T-helper 1 cell (primary cell): ENCODE data around the gene RAI14.
"Not testable (repeated sequence)": the region's sequence is repeated elsewhere in the genome, so short reads cannot be mapped to it uniquely, and the experiment has no call there.

ENCODE experiments used
- DNase-seq, 5 donors: peaks; one replicate each; pipeline ENCODE4 v3.0.0-alpha.2; 2012 to 2020

RAI14 gene

DNA sequence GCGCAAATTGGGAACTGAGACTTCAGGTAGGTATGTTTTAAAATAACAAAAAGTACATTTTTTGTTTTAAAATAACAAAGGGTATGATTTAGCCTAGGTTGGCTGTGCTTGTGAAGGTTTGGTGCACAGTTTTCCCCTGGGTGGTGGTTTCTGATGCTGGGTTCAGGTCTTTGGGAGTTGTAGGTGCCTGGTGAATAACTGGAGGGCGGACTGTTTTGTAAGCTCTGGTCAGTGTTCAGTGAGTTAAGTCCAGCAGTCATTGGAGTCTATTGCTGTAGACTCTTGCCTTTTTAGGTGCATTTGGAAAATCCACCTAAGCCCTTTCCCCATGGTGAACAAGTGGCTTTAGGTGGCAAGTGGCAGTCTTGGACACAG, 43.9 kb downstream of the RAI14 start:
- DNase-seq: no peak

DNA sequence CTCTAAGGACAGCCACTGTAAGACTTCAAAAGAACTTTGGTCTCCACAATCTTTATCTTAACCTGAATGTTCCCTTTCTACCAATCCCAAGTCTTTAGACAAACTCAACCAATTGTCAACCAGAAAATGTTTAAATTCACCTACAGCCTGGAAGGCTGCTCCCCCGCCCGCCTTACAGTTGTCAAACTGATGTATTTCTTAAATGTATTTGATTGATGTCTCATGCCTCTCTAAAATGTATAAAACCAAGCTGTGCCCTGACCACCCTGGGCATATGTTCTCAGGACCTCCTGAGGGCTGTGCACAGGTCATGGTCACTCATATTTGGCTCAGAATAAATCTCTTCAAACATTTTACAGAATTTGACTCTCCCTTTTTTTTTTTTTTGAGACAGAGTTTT, 45.3 kb downstream of the RAI14 start:
- not testable (repeated sequence) for DNase-seq

DNA sequence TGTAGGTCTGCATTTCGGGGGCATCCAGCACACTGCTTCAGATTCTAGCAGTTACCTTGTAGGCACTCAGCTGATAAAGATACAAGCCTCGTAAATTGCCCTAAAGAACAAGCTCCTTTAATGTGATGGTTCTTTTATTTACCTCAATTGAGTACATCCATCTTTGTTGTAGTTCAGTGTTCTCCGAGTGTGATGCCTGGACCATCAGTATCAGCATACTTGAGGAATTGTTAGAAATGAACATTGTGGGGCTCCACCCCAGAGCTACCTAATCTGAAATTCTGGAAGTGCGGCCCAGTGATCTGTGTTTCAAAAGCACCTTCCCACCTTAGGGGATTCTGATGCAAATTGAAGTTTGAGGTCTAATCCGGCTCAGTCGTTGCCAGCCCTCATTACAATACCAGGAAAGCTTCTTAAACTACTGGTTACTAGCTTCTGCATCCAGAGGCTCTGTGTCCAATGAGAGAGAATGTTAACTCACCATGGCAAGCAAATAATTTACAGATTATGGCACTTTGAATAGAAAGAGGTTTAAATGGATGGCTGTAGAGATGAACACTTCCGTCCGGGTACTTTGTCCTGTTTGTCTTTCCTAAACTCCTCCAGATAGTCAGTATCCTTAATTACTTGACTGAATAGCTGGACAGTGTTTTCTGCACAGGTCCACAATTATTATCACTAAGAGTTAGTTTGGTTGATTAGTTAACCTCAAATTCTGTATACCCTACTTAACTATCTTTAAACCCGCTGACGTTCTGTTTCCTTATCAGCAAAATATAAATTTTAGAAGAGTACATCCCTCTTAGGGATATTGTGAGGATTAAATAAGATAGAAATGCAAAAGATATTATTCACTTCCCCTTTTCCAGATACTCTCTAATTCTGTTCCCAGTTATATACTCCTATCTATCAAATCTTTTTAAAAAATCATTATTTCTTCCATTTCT, 47.9 kb downstream of the RAI14 start:
- no peak for DNase-seq

DNA sequence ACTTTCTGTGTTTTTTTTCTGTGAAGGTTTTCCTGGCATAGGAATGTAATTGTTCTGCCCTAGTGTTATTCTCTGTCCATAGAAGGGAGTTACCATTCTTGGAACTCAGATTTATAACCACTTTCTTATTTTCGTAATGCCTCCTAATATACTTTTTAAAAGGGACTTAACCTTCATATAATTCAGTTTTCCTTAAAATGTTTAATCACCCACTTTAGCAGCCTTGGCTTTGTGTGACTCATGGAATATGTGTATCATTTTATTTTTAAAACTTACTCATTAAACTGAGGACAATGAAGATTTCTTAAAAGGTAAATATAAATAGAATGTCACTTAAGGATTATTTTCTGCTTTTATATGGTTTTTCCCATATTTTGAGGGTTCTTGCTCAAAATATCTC, 50.0 kb downstream of the RAI14 start:
- DNase-seq: no peak

DNA sequence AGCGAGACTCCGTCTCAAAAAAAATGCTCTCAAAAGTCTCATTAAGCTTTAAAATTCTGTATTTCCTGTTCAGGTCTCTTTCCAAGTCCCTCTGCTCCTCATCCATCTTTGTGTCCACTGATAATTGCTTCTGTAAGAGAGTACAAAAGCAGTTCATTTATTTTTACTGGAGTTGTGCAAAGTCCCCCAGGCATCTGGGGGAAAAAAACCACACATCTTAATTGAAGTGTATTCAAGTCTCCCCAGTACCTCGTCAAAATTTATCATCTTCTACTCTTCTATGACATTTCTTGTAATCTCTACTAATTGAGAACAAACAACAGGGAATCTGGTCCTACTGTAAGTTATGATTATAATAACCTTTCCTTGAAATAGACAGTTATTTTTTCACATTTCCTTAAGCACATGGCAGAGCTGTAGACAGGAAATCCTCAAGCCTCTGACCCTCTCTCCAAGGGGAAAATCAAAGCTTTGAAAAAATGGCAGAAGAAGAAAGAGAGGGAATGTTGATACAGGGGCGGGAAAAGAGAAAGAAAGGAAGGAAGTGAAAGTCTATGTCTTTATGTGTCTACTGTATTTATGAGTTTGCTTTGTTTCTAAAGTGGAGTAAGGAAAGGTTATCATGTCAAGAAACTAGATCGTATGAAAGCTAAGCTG, 51.5 kb downstream of the RAI14 start:
- no peak for DNase-seq

DNA sequence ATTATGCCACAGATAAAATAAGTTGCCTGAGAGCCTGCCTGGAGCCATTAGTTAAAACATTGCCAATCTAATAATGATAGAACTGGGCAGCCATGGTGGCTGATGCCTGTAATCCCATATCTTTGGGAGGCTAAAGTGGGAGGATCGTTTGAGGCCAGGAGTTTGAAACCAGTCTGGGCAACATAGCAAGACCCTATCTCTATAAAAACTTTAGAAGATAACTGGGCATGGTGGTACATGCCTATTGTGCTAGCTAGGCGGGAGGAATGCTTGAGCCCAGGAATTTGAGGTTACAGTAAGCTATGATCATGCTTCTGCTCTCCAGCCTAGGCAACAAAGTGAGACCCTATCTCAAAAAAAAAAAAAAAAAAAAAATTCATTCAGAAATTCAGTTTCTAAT, 52.6 kb downstream of the RAI14 start:
- DNase-seq: no peak

DNA sequence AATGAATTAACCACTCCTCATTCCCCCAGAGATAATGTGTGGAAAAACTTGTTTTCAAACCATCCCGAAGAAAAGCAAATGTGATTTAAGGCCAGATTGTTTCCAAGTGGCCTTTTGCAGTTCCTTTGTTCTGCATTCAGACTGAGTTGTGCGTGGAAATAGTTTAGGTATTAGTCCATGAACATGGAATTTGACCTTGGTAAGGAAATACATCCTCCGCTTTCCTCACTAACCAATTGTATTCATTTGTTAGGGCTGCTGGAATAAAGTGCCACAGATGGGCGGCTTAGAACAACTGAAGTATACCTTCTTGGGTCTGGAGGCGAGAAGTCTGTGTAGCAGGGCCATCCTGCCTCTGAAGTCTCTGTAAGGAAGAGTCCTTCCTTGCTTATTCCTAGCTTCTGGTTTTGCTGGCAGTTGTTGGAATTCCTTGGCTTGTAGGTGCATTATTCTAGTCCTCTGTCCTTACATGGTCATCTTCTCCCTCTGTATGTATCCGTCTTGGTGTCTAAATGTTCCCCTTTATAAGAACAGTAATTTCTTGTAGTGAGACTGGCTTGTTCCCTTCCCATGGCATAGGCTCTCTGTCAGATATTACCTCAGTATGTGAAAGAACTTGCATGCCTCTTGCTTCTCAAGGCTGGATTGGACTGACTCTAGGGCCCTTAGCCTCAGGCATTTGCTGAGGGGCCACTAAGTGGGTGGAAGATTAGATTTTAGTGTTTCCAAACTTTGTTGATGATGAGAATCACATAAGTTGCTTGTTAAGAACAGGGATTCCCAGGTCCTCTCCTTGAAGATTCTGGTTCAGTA, 53.9 kb downstream of the RAI14 start:
- no peak for DNase-seq

DNA sequence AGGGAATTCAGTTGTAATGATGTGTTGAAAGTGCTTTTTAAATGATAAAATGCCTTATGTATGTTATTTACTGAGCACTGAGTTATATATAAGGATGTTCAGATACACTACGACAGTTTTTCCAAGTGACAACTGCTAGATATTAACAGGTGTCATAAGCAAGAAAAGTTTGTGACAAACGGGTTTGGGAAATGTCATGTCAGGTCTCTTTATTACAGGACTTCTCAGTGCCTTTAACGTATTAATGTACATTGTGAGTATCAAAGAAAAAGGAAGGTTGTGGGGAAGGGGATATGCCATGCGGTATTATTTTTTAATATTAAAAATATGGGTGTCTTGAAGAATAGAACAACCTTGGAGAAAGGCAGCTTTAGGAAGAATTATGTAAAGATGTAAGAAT, 56.4 kb downstream of the RAI14 start:
- no peak for DNase-seq

DNA sequence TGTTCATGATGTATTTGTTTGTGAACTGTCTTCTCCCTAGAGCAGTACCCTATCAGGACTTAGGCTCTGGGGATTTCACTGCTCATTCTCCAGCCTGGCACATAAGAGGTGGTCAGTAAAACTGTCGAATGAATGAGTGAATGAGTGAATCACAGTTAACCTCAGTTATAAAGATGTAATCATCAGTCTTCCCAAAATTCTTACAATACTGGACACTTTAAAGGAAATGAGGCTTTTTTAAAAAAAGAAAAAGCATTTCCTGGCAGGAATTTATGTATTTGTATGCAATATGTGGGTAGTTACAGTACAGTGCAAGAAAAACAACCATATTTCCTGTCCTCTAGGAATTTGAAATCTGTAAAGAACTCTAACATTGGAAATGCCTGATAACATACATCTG, 59.6 kb downstream of the RAI14 start:
- no peak for DNase-seq

DNA sequence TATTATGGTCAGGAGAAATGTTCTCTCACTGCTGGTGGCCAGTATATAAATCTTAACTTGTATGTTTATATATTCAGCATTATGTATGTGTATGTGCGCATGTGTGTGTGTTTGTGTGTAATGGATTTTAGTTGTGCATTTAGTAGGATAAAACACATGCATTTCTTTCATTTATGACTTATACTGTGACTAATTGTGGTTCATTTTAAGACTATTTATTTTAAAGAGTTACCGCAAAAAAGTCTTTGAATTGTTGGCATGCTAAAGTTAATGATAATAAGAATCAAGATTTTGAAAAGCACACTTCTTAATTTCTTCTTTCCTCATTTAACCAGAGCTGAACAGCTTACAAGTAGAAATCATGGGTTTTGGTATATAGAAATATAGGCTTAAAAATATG, 60.9 kb downstream of the RAI14 start:
- no peak for DNase-seq

DNA sequence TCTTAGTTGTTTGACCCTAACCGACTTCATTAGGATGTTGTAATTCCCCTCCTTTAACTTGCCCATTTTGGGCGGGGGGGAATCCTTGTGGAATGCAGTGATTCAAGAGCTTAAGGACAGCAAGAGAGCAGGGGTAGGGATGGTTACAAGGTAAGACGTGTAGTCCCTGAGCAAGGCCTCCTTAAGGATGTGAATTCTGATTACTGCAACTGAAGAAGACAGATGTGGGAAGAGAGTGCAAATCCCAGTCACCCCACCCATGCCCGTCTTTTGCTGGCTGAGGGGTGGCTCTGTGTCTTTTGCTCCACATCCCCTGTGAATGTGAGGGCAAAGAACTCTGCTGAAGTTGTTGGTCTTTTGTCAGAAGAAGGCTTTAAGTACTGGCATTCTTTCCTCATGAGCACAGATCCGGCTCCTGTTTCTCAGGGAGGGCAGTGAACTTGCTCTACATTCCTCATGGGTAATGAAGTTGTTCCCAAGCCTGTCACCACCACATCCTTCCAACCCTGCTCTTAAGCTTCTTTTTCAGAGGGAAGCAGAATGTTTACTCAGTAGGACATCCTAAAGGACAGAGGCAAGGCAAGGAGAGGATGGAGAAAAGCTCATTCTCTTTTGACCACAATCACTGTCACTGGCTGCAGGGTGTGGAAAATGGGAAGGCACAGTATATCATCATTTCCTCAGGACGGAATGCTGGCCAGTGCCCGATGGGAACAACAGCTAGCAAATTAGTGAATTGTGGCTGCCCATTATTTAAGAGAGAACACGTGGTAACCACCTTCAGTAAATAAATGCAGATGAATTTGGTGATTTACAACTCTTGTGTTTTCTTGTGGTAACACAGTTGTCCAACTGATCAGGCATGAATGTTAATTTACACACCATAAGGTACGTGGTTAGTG, 61.5 kb downstream of the RAI14 start:
- DNase-seq: no peak

DNA sequence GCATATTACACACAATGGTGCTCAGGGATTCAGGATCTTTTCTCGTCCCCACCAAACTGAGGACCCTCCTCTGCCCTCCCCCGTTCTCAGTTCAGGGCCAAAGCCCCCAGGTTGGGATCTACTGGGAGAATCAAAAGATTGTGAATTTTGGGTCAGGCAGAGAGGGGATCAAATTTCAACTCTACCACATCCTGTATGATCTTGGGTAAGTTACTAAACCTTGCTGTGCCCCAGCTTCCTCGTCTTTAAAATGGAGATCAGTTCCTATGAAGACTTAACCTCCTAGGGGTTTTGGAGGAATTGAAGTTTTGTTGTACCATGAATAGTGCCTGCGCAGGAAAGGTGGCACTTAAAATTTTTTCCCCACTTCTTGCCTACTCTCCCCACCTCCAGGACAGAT, 62.4 kb downstream of the RAI14 start:
- DNase-seq: no peak

DNA sequence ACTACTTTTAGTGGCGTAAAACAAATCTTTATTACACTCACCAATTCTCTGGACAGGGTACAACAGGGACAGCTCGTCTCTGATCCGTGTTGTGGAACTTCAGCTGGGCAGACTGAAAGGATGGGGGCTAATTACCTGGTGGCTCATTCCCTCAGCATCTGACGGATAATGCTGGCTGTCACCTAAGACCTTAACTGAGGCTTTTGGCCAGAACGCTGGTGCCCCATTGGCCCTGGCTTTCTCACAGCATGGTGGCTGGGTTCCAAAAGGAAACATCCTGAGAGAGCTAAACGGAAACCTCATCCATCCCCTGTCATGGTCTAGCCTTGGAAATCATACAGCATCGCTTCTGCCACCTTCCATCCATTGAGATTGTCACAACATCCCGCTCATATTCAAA, 62.9 kb downstream of the RAI14 start:
- no peak for DNase-seq

DNA sequence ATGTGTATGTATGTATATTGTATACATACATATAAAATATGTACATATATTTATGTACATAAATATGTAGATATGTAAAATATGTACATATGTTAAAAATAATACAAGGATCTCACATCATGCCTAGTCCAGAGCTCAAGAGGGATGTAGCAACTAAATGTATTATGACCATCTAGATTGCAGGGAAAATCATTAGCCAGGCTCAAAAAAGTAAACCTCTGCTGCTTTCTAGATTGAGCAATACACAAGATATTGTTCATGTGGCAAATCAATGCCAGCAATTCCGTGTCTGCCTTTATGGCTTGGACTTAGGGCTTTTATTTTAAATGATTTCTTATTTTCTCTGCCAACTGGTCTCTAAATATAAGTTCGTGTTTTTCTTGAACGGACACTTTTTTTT, 65.2 kb downstream of the RAI14 start:
- no peak for DNase-seq

DNA sequence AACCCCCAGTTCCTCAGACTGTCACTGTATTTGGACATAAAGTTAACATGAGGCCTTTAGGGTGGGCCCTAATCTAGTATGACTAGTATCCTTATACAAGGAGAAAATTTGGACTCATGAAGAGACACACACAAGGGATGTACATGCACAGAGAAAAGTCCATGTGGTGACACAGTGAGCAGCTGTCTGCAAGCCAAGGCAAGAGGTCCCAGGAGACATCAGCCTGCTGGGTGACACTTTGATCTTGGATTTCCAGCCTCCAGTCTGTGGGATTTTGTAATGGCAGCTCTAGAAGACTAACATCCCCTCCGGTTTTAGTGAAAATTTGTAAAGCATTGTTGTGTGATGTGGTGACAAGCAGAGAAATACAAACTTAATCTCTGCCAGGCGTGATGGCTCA, 66.1 kb downstream of the RAI14 start:
- DNase-seq: no peak

DNA sequence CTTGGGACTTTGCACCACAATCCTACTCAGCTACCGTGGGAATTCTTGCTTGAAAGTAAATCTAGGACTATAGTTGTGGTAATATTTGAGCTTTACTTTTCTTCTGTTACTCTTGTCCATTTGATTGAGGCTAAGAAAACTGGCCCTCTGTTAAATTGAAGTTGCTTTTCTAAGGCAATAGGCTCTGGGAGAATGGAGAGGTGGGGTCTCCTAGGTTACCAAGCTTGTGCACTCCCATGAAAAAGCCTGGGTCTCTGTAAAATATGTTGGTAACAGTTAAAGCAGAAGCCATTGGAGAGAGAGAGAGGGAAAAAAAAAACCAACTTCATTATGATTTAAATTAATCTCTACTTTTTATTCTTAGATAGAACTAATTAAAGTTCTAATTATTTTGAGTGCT, 68.6 kb downstream of the RAI14 start:
- no peak for DNase-seq

DNA sequence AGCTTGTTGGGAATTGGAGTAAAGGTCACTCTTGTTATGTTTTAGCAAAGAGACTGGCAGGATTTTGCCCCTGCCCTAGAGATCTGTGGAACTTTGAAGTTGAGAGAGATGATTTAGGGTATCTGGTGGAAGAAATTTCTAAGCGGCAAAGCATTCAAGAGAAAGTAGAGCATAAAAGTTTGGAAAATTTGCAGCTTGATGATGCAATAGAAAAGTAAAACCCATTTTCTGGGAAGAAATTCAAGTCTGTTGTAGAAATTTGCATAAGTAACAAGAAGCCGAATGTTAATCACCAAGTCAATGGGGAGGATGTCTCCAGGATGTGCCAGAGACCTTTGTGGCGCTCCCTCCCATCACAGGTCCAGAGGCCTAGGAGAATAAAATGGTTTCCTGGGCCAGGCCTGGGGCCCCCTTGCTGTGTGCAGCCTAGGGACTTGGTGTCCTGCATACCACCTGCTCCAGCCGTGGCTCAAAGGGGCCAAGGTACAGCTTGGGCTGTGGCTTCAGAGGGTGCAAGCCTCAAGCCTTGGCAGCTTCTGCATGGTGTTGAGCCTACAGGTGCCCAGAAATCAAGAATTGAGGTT, 71.1 kb downstream of the RAI14 start:
- DNase-seq: not testable (repeated sequence)

DNA sequence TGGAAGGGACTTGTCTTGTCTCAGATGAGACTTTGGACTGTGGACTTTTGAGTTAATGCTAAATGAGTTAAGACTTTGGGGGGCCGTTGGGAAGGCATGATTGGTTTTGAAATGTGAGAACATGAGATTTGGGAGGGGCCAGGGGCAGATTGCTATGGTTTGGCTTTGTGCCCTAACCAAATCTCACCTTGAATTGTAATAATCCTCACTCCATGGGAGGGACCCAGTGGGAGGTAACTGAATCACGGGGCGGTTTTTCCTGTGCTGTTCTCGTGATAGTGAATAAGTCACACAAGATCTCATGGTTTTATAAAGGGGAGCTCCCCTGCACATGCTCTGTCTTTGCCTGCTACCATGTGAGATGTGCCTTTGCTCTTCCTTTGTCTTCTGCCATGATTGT, 72.1 kb downstream of the RAI14 start:
- DNase-seq: no peak

DNA sequence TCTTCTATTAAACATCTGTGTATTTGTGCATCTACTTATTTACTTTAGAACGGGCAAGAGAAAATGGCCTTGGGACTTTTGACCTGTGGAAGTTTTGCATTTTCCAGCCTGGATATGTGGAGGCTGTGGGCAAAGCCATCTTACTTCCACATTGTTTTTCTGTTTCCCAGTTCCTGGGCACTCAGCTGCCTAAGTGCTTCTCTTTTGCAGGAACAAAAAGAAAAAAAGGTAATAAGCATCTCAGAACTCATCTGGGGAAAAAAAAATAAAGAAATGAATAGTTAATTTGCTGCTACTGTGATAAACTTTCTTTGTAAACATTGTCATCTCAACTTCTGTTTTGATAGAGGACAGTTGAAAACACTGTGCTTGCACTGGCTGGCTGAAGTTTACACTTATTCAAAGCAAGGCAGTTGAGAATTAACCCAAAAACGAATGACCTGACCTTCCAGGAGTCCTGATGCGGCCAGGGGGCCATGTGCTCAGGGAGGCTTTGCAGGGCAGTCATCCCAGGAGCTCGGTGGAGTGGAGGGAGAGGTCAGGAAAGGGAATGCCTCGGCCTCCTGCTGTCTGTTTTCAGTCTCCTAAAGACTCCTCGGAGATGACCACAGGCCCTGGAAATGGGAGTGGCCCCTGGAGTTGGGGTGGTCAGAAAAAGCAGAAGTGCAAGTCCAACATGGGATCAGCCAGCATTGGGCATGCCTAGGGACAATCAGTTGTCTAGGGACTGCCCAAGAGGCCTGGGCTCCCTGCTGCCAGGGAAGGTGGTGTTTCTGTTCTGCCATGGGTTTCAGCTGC, 75.5 kb downstream of the RAI14 start:
- DNase-seq: no peak

DNA sequence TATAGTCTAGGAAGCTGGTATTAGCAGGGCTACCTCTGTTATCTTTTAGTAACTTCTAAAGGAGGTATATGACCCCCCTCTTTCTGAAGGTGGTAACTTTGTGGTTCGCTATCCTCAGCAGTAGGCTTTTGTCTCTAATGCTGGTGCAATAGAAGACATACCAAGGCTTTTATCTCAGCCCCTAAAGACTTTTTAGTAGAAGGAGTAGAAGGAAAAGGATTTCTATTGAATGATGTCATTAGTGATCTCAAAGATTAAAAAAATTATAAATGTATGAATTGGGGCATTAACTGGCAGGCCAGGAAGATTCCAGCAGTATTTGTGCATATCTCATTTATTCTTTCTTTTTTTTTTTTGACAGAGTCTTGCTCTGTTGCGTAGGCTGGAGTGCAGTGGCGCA, 78.2 kb downstream of the RAI14 start:
- DNase-seq: no peak
